Measurements from ENCODE around the gene RGL4. TPM values are rescaled to one million over a fixed set of nuclear protein-coding genes. Genes with fewer than 3 reads are reported as not detected.
"Not testable (repeated sequence)": the region's sequence is repeated elsewhere in the genome, so short reads cannot be mapped to it uniquely, and the experiment has no call there.

The RGL4 gene
- total RNA-seq, 4 donors from 2014 or later: 0.27 TPM; not detected in 3

GRCh38 chr22:23652711-23653110, 38.1 kb upstream of the RGL4 start:
- 93 to 100% methylated on average over 1 to 3 of the region's 8 CpGs for WGBS, 2 donors (ENCODE audit: low coverage in 1 of 2)
- Histone ChIP-seq H3K36me3 (peaks cover 0 to 51% of the 10 kb centered on the region in 2 donors), H3K4me3 (no peak overlapping the region), H3K4me1 (no peaks in the 10 kb centered on the region), H3K27me3 (no peaks in the 10 kb centered on the region), H3K9me3 (no peaks in the 10 kb centered on the region), H3K27ac (no peak overlapping the region)
- ATAC-seq: no peak
- TF ChIP-seq, protein P1, sequence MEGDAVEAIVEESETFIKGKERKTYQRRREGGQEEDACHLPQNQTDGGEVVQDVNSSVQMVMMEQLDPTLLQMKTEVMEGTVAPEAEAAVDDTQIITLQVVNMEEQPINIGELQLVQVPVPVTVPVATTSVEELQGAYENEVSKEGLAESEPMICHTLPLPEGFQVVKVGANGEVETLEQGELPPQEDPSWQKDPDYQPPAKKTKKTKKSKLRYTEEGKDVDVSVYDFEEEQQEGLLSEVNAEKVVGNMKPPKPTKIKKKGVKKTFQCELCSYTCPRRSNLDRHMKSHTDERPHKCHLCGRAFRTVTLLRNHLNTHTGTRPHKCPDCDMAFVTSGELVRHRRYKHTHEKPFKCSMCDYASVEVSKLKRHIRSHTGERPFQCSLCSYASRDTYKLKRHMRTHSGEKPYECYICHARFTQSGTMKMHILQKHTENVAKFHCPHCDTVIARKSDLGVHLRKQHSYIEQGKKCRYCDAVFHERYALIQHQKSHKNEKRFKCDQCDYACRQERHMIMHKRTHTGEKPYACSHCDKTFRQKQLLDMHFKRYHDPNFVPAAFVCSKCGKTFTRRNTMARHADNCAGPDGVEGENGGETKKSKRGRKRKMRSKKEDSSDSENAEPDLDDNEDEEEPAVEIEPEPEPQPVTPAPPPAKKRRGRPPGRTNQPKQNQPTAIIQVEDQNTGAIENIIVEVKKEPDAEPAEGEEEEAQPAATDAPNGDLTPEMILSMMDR (IDR thresholded peaks at IDR 0.05): no peak
- no peak for TF ChIP-seq EP300 (IDR thresholded peaks at IDR 0.05)
- TF ChIP-seq POLR2A (IDR thresholded peaks at IDR 0.05): no peak
- TF ChIP-seq POLR2AphosphoS5 (IDR thresholded peaks at IDR 0.05): no peak

DNA sequence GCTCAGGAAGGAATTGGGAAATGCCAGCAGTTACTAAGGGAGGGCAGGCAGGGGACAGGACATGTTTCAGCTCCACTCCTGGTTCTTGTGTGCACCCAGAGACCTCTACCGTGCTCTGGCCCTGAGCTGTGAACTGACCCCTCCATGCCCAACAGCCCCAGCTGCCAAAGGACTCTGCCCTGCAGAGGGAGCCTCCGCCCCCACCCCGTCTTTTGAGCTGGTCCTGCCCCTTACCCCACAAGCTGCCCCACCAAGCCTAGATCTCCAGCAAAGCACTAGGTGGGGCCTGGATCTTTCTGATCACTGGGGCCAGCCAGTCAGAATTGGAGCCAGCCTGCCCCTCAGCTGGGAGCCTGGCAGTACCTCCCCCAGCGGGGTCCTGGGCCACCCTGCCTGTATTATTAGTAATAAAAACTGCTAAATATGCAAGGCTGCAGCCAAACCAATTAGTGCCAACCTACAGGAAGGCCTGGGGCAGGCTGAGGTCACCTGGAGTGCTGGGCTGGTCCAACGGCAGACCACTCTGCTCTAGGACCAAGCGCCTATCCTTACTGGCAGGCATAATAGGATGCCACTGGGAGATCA, 34.8 kb upstream of the RGL4 start:
- H3K27ac ChIP-seq: no peak overlapping the region
- H3K4me1 ChIP-seq: no peaks in the 10 kb centered on the region
- no peaks in the 10 kb centered on the region for H3K9me3 ChIP-seq
- ATAC-seq: no peak
- no CpG with 5 or more reads among the region's 6 CpGs for WGBS, 2 donors (ENCODE audit: low coverage in 1 of 2)
- no peaks in the 10 kb centered on the region for H3K27me3 ChIP-seq
- TF ChIP-seq POLR2A (IDR thresholded peaks at IDR 0.05): no peak
- TF ChIP-seq EP300 (IDR thresholded peaks at IDR 0.05): no peak
- no peak for TF ChIP-seq POLR2AphosphoS5 (IDR thresholded peaks at IDR 0.05)
- TF ChIP-seq, protein P1 (IDR thresholded peaks at IDR 0.05): no peak
- H3K36me3 ChIP-seq: peaks cover 0 to 76% of the 10 kb centered on the region in 2 donors
- no peak overlapping the region for H3K4me3 ChIP-seq

GRCh38 chr22:23657727-23658126, 33.1 kb upstream of the RGL4 start:
- no peak for ATAC-seq
- H3K4me3 ChIP-seq: no peak overlapping the region
- TF ChIP-seq, protein P1 (IDR thresholded peaks at IDR 0.05): no peak
- TF ChIP-seq POLR2AphosphoS5 (IDR thresholded peaks at IDR 0.05) (no peak), POLR2A (IDR thresholded peaks at IDR 0.05) (no peak), EP300 (IDR thresholded peaks at IDR 0.05) (no peak)
- peaks cover 0 to 79% of the 10 kb centered on the region in 2 donors for H3K36me3 ChIP-seq
- H3K27ac ChIP-seq: no peak overlapping the region
- H3K4me1 ChIP-seq: no peaks in the 10 kb centered on the region
- WGBS, 2 donors (ENCODE audit: low coverage in 1 of 2): 75 to 79% methylated on average over 3 to 5 of the region's 5 CpGs
- H3K9me3 ChIP-seq: no peaks in the 10 kb centered on the region
- no peaks in the 10 kb centered on the region for H3K27me3 ChIP-seq

DNA sequence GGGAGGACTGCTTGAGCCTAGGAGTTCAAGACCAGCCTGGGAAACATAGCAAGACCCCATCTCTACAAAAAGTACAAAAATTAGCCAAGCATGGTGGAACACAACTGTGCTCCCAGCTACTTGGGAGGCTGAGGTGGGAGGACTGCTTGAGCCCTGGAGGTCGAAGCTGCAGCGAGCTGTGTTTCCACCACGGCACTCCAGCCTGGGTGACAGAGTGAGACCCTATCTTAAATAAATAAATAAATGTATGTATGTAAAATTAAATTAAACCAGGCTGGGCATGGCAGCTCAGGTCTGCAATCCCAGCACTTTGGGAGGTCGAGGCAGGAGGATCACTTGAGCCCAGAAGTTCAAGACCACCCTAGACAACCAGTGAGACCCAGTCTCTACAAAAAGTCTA, 30.4 kb upstream of the RGL4 start:
- H3K4me1 ChIP-seq, H3K27ac ChIP-seq, H3K4me3 ChIP-seq, ATAC-seq, H3K9me3 ChIP-seq, H3K27me3 ChIP-seq: not testable (repeated sequence)
- WGBS, 2 donors (ENCODE audit: low coverage in 1 of 2): 100% methylated on average over 1 to 3 of the region's 4 CpGs
- peaks cover 0 to 76% of the 10 kb centered on the region in 2 donors for H3K36me3 ChIP-seq

DNA sequence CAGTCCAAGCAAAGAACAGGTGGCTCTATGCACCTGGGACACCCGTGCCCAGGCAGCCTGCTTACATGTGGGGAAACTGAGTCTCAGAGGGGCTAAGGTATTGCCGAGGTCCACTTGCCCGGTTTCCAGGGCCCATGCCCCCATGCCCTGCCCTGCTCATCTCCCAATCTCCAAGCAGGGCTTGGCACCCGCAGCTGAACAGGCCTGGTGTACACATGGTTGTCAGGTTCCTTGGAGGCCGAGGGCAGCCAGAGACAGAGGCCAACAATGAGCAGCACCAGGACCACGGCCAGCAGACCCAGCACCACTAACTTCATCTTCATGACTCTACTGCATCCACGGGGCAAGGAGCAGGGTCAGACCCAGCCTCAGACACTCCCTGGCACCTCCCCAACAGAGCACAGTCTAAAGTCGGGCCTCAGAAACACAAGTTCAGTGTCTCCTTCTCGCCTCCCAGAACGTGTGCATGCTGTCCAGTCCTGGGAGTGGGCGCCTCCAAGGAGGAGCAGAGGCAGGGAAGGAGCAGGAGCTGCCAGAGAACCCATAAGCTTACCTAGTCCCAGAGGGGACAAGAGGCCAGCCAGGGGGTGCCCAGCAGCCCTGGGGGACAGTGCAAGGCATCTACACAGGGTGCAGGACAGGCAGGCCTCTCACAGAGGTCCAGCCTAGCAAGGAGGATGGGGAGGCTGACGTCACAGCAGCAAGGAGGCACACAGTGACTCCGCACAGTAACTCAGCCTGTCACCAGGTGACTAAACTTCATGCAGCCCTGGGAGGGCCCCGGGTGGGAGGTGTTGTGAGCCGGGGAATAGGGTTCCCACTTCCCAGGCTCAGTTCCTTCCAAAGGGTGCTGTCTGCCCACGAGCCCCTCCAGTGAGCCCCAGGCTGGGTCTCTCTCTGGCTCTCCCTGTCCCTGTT, 20.2 kb upstream of the RGL4 start:
- no peak for ATAC-seq
- 80% methylated on average over 3 of the region's 16 CpGs; no CpG with 5 or more reads in 1 of the 2 donors for WGBS, 2 donors (ENCODE audit: low coverage in 1 of 2)

GRCh38 chr22:23671387-23671786, 19.4 kb upstream of the RGL4 start:
- not testable (repeated sequence) for ATAC-seq, H3K4me1 ChIP-seq
- peaks cover 0 to 21% of the 10 kb centered on the region in 2 donors for H3K36me3 ChIP-seq

More for the DNA sequence above, 20.2 kb upstream of the RGL4 start:
- H3K36me3 ChIP-seq: peaks cover 0 to 21% of the 10 kb centered on the region in 2 donors
- H3K27ac ChIP-seq: no peak overlapping the region
- peaks cover 0 to 2% (median 0%) of the 10 kb centered on the region in 3 donors for H3K4me1 ChIP-seq
- H3K9me3 ChIP-seq: no peaks in the 10 kb centered on the region
- H3K4me3 ChIP-seq: no peak overlapping the region
- TF ChIP-seq POLR2AphosphoS5 (IDR thresholded peaks at IDR 0.05) (no peak), POLR2A (IDR thresholded peaks at IDR 0.05) (no peak), EP300 (IDR thresholded peaks at IDR 0.05) (no peak)
- TF ChIP-seq, protein P1 (IDR thresholded peaks at IDR 0.05): no peak
- H3K27me3 ChIP-seq: no peaks in the 10 kb centered on the region

DNA sequence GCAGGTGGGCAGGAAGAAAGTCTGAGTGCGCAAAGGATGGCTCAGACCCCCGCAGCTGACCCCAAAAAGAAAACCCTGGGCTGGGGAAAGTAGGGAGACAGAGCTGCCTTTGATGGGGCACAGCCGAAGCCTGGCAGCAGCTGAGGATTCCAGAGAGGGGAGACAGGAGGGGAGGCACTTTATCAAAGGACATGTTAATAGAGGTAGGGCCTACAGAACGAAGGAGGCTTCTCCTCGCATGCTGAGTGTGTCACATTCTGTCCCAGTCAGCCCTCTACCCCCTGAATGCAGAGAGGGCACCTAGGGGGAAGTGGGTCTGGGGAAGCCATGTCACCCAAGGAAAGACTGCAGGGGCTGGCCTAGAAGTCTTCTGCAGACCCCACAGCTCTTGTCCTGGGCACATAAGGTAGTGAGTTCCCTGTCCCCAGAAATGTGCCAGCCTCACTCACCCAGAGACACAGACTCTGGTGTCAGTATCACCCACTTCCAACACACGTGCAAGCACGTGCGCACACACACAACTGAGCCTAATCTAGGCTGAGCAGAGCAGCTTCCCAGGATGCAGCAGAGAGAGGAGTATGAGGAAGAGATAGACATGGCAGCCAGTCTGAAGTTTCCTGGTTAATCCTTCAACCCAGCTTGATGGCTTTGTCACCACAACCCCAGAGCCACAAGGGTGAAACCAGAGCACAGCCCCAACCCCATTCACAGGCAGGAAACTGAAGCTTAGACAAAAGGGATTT, 18.3 kb upstream of the RGL4 start:
- not testable (repeated sequence) for H3K9me3 ChIP-seq, H3K27me3 ChIP-seq, H3K4me3 ChIP-seq, H3K4me1 ChIP-seq, ATAC-seq, H3K27ac ChIP-seq
- peaks cover 0 to 24% of the 10 kb centered on the region in 2 donors for H3K36me3 ChIP-seq
- 76 to 90% methylated on average over 2 to 4 of the region's 8 CpGs for WGBS, 2 donors (ENCODE audit: low coverage in 1 of 2)

More at GRCh38 chr22:23671387-23671786, 19.4 kb upstream of the RGL4 start:
- H3K9me3 ChIP-seq, H3K4me3 ChIP-seq, H3K27ac ChIP-seq, H3K27me3 ChIP-seq: not testable (repeated sequence)
- no CpG with 5 or more reads among the region's 4 CpGs for WGBS, 2 donors (ENCODE audit: low coverage in 1 of 2)
